HG02885 (cell line): Measurements from ENCODE around the gene PAN2.
"Not testable (repeated sequence)": the region's sequence is repeated elsewhere in the genome, so short reads cannot be mapped to it uniquely, and the experiment has no call there.

Source experiments
- ATAC-seq: cut with Tn5 transposase; IDR thresholded peaks from one replicate; pipeline ENCODE4 v1.9.1; 2021; ENCODE audit warnings: mild to moderate bottlenecking; ENCODE audit not compliant: unreplicated experiment, poor library complexity

The PAN2 gene

DNA sequence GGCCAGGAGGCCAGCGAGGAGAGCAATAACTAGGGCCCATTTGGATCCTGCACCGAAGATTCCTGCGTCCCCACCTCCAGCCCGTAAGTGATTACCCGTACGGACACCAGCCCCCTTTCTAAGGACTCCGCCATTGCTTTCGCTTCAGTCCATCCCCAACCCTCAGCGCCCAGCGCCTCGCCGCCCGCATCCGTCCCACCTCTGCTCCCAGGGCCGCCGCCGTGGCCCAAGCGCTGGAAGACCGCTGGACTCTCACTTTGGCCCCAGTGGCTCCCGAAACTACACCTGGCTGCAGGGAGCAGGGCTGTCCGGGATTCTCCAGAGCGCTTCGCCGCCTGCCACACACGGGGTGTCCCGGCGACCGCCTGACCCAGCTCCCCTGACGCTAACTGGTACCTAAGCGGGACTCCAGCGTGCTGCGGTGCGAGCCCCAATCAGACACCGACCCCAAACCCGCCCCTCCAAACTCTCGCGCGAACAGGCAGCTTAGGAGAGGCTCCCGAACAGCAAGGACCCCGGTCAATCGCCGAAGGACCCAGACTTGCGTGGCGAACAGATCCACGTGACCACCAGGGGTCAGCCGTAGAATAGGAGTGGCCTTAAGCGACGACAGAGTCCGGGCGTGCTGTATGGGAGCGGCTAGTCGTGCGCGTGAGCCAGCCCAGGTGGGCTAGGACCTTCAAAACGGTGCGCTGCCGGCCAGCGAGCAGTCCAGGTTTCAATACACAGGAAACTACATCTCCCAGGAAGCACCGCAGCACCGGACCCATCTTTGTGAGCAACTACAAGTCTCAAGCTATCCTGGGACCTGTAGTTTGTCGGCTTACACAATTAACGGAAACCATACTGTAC, 18.0 kb downstream of the PAN2 start, which contains the start of gene CNPY2:
TSS of gene CNPY2 (minus strand) at position 367 of the 852 bp plus-strand sequence. CDS start 771 bp downstream, outside the sequence.
- peak; percentile 91 for ATAC-seq

DNA sequence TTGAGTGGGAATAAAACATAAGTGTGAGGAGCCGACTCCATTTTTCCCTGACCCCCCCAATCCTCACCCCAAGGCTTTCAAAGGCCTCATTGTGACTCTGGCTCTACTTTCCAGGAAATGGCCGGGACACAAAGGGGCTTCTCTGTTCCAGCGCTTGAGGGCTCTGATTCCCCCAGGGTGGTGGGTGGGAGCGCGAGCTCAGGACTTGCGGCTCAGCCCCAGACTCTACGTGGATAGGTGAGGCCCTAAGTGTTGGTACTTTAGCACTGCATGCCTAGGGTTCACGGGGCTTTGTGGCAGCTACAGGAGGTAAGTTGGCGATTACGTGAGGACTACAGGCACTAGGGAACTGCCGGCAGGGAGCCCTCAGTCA, 18.6 kb downstream of the PAN2 start:
- no peak for ATAC-seq

DNA sequence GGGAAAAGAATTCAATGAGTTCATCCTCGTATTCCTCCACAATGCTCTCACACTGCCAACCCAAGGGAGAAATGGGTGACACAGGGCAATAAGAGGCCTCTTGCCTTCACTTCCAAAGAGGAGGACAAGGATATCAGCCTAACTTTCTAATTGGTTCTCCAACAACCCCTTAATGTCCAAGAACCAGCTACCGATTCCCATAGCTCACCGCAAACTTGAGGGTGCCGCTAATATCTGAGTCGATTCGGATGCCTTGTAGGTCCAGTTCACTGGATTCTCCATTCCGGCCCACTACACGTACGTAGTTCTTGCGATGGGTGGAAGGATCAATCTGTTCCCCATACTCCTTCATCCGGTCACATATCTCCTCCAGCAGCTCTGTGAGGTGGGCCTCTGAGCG, 22.8 kb downstream of the PAN2 start:
- no peak for ATAC-seq

DNA sequence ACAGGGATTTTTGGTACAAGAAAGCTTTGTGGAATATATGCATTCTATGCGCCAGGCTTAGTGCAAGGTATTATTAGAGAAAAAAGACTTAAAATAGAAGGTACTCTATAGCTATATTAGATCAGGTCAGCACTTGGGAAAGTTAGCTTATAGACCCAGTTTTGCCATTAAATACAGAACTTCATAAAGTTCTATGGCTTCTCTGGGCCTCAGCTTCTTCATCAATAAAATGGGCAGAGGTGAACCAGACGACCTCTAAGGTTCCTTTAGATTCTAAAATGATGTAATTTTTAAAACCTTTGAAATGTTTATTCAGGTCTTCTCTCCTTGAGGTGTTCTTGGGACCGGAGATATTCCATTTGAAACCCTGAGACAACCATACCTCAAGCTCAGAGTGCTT, 25.1 kb downstream of the PAN2 start:
- no peak for ATAC-seq

DNA sequence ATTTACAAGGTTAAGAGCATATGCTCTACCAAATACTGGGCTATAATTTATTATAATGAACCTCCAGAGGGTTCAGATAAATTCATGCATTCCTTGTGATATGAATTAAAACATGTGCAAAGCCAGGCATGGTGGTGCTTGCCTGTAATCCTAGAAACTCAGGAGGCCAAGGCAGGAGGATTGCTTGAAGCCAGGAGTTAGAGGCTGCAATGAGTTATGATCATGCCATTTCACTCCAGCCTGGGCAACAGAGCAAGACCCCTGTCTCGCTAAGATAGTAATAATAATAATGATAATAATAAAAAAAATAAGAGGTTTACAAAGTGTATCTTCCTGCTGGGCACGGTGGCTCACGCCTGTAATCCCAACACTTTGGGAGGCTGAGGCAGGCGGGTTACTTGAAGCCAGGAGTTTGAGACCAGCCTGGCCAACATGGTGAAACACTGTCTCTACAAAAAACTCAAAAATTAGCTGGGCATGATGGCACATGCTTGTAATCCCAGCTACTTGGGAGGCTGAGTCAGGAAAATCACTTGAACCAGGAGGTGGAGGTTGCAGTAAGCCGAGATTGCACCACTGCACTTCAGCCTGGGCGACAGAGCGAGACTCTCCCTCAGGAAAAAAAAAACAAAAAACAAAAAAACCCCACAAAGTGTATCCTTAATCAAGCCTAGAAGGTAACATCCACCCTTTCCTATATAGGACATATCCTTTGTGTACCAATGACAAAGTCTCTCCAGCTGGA, 26.4 kb downstream of the PAN2 start:
- ATAC-seq: no peak

DNA sequence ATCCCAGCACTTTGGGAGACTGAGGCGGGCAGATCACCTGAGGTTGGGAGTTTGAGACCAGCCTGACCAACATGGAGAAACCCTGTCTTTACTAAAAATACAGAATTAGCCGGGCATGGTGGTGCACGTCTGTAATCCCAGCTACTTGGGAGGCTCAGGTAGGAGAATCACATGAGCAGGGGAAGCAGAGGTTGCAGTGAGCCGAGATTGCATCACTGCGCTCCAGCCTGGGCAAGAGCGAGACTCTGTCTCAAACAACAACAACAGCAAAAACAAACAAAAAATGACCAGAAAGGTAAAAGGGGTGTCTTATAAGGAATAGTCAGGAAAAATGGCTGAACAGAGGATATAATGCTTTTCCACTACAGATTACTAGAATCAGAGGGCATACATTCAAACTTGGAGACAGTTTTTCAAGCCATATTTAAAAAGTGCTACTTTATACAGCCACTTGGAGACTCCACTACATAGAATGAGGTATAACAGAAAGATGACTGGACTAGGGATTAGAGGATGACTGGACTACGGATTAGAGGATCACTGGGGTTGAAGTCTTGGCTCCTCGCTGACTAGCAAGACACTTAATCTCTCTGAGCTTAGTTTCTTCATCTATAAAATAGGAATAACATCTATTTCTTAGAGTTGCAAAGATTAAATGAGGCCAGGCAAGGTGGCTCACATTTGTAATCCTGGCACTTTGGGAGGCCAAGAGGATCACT, 28.8 kb downstream of the PAN2 start:
- ATAC-seq: no peak

DNA sequence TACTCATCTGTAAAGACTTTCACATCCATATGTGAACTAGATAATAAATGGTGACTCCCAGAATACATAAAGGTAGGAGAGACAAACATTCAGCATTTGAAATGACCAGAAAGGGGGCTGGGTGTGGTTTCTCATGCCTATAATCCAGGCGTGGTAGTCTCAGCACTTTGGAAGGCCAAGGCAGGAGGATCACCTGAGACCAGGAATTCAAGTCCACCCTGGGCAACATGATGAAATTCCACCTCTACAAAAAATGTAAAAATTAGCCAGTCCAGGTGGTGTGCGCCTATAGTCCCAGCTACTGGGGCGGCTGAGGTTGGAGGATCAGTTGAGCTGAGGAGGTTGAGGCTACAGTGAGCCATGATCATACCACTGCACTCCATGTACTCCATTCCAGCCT, 29.5 kb downstream of the PAN2 start:
- ATAC-seq: no peak

DNA sequence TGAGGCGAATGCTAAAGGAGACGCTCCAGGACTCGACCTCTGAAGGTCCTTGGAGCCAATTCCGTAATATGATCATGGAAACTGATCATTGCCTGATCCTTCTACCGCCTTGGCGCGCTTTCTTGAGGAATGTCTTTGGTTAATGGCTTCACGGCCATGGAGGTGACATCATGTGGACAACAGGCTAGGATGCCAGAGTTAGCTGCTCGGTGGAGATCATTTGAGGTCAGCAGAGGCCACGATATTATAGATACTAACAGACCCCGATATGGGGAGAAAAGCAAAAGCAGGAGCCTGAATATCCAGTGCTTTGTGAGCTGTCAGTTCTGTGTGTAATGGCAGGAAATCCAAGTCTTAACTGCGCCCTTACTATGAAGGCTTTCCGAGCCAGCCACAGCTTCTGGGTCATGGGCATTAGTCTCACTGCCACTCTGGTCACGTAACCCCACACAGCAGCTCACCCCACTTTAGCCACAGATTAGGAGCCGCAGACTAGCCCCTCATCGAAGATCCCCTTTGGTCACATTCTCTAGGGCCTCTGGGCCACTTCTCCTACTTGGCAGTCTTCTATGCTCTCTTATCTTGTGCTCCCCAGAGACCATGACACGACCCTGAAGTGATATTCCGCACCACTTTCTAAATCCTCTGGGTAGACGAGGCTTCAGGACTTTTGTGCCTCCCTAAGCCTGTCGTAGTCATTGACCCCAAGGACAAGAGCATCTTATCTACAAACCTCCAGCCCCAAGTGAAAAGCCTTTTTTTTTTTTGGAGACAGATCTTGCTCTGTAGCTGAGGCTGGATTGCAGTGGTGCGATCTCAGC, 32.9 kb downstream of the PAN2 start:
- no peak for ATAC-seq

DNA sequence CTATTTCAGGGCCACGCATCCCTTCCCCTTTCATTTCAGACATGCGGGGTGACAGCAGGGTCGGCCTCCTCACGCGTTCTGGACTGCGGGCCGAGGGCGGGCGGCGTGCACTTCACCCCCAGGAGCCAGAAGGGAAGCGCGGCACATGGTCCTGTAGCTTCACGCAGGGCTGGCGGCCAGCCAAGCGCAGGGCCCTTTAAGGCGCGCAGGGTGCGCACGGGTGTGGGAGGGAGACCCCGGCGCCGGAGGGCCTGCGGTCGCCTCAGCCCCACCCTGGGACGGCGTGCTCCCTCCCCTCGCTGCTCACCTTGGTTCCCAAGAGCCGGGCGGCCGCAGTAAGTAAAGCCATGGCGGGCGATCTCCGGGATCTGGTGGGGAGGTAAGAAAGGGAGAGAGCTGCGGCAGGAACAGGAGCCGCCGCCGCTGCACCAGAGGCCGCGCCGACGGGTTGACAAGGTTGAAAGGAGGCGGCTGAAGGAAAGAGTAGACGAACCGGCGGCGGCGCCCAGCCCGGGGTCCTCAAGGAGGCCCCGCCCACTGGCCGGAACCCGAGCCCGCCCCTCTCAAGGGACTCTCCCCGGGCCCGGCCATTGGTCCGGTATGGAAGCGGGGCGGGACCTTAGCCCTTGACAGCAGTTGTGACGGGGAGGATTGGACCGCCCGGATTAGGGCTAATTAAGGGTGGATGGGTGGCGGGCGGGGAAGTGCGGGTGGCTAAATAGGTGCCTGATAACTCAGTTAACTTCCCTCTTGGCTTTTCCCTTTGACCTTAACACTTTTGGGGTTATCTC, 33.8 kb downstream of the PAN2 start, which contains the start of gene CS:
TSS of gene CS (minus strand) at position 478 of the 791 bp plus-strand sequence. CDS start at position 349, 129 bp downstream.
- ATAC-seq: peak; percentile 94

DNA sequence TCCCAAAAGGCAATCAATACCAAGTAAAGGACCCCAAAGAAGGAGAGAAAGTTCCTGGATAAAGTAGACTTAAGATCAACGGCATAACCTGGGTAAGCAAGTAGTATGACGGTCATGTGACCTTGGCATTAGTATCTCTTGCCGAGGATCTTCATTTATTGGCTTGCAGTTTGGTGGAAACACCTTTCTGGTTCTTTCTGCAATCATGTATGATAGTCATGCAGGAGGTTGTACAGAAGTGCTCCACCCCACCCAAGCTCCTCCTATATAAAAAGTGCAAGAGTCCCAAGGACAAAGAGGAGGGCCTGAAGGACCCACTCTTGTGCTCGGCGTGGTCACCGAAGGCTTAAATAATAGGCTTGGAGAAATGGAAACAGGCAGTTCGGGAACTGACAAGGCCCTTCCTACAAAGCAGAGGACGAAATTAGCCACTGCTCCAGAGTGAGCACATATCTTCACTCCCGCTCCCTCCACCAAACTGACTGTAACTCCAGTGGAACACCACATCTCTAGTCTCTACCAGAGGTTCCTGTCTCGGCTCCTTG, 34.4 kb downstream of the PAN2 start:
- ATAC-seq: peak; percentile 9

DNA sequence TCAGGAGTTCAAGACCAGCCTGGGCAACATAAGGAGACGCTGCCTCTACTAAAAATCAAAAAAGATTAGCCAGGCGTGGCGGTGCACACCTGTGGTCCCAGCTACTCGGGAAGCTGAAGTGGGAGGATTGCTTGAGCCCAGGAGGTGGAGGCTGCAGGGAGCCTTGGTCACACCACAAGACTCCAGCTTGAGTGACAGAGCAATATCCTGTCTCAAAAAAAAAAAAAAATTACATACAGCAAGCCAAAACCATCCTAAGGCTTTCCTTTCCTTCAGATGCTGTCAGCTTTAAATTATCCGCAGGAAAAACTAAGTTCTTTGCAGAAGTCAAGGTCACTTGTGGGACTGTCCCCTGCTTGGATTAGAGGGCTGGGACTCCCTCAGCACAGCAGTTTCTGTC, 35.0 kb downstream of the PAN2 start:
- no peak for ATAC-seq

DNA sequence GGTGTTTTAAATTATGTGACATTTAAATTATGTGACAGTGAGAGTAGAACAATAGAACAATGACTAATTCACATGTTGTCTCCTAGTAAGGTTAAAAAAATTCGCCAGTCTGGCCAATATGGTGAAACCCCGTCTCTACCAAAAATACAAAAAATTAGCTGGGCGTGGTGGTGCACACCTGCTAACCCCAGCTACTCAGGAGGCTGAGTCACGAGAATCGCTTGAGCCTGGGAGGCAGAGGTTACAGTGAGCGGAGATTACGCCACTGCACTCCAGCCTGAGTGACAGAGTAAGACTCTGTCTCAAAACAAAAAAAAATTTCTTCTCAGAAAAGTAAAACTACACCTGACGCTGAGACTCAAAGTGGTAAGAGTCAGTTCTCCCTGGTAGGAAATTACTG, 36.4 kb downstream of the PAN2 start:
- no peak for ATAC-seq

DNA sequence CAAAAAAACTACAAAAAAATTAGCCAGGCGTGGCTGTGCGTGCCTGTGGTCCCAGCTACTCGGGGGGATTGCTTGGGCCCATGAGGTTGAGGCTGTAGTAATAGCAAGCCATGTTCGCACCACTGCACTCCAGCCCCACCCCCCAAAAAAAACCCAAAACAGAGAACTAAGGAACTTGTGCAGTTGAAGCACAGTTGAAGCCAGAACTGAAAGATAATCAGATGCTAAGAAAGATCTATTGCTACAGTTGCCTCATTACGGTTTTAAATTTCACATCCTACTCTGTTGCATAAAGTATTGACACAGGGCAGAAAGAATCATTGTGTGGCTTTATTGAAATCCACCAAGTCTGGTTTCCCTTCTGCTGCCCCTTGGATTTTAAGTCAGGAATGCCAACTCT, 37.5 kb downstream of the PAN2 start:
- ATAC-seq: no peak

DNA sequence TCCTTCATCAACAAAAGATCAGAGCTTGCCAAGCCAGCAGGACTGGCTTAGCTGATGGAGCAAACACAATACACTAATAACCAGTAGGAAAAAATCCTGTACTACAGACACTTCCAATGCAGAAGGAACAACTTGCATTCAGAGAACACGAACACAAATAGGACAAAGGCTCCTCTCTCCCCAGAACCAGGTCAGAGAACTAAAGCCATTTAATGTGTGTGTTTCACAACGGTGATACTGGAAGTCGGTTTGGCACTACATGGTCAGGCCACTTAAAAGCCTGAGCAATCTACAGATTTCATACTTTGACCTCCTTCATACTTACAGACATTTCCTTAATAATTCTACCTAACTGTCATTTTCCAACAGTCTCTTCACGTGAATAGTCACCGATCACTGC, 40.0 kb downstream of the PAN2 start:
- ATAC-seq: no peak

DNA sequence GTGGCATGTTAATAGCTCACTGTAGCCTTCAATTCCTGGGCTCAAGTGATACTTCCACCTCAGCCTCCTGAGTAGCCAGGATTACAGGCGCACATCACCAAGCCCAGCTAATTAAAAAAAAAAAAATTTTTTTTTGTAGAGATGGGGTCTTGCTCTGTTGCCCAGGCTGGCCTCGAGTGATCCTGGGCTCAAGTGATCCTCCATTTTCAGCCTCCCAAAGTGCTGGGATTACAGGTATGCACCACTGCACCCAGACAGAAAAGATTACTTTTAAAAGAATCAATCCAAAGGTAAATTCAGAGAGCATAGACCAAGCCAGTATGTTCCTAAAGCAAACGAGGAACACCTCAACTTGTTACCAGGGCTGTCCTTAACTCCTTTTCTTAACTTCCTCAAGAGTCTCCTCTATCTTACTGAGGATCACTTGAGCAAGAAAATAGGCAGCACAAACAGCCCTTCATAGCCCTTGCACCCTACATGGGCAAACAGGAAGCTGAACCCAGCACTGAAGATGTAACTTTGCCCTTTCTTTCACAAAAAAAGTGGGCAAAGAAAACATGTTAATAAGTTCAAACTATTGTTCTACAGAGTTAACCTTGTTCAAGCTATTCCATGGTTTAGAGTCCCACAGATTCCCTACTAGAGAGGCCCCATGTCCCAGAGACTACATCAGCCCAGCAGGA, 45.0 kb downstream of the PAN2 start:
- ATAC-seq: no peak

DNA sequence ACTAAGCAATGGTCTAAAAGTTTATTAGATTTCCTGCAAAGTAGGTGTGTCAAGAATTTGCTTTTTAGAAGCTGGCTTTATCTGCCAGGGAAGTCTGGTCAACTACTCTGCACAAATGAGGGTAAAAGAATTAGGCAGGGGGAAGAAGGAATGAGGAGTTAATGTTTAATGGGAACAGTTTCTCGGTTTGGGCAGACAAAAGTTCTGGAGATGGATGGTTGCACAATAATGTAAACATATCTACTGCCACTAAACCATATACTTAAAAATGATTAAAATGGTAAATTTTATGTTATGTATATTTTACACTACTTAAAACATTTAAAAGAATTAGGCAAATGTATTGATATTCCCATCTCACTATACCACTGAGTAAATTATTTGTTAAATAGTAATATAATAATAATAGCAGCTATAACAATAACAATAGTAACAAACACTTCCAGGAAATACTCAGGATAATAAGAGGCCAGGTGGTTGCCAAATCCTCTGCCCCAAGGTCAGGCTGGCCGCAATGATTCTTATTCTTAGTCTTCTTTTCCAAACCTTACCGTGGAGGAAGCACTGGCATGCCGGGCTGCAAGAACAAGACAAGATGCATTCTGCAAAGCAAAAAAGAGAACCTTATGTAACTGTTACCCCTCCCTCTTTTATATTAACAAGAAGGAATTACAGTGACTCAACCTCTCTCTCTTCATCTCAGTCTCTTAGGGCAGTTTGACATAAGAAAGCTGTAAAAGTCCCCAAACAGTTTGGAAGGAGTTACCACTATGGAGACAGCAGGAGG, 47.6 kb downstream of the PAN2 start:
- ATAC-seq: no peak

DNA sequence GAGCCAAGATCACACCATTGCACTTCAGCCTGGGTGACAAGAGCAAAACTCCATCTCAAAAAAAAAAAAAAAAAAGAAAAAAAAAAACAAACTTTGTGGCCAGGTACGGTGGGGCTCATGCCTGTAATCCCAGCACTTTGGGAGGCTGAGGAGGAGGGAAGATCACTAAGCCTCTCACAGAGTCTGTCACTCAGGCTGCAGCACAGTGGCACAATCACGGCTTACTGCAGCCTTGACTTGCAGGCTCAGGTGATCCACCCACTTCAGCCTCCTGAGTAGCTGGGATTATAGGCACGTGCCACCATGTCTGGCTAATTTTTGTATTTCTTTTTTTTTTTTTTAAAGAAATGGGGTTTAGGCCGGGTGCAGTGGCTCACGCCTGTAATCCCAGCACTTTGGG, 49.5 kb downstream of the PAN2 start:
- ATAC-seq: not testable (repeated sequence)

DNA sequence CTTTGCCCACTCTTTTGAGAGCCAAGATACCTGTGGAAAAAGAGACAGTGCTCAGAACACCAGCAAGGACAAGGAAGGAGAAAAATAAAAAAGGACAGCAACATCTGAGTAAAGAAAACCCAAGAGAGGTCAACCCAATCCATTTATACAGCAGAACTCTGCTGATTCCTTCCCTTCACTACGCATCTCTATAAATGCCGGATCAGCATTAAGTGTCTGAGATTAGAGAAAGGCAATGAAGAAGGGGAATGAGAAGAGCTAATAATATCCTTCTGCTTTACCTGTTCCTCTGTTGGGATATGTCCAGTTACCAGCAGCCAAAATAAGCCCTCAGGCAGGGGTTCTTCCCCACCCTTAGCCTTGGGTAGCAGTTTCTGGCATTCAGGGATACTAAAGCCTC, 51.2 kb downstream of the PAN2 start:
- no peak for ATAC-seq
